Activated CD4-positive, CD25-positive, alpha-beta regulatory T cell treated with anti-CD3 and anti-CD28 coated beads, Interleukin-2, amount 50 U/mL, for 16 hours (primary cell): ENCODE measurements around the gene EYS.

Experiments
- DNase-seq: peaks from one replicate; pipeline ENCODE4 v3.0.0-alpha.2; 2020; ENCODE audit warnings: low read depth, low spot score

EYS gene

GRCh38 chr6:64622944-64623343 lies 1084.1 kb downstream of the EYS start:
- no peak for DNase-seq

- DNase-seq, result no peak
Measured at GRCh38 chr6:64602993-64603392, 1104.0 kb downstream of the EYS start.

GRCh38 chr6:64591676-64592036 lies 1115.4 kb downstream of the EYS start:
- DNase-seq, result no peak

GRCh38 chr6:64590965-64591675 lies 1115.9 kb downstream of the EYS start:
- DNase-seq, result no peak

GRCh38 chr6:64589961-64590360 lies 1117.1 kb downstream of the EYS start:
- DNase-seq, result no peak

- DNase-seq, result no peak
Measured at GRCh38 chr6:64580346-64580745, 1126.7 kb downstream of the EYS start.

- no peak for DNase-seq
Measured at GRCh38 chr6:64553249-64553786, 1153.7 kb downstream of the EYS start.

- no peak for DNase-seq
Measured at GRCh38 chr6:64547594-64548268, 1159.3 kb downstream of the EYS start.

GRCh38 chr6:64539917-64540316 lies 1167.1 kb downstream of the EYS start:
- DNase-seq, result no peak

GRCh38 chr6:64538722-64539121 lies 1168.3 kb downstream of the EYS start:
- no peak for DNase-seq

GRCh38 chr6:64527899-64528298 lies 1179.1 kb downstream of the EYS start:
- no peak for DNase-seq

- DNase-seq, result no peak
Measured at GRCh38 chr6:64522859-64523258, 1184.2 kb downstream of the EYS start.

- DNase-seq, result no peak
Measured at GRCh38 chr6:64520050-64520449, 1187.0 kb downstream of the EYS start.

- DNase-seq, result no peak
Measured at GRCh38 chr6:64516393-64516792, 1190.6 kb downstream of the EYS start.

- no peak for DNase-seq
Measured at GRCh38 chr6:64507661-64508060, 1199.4 kb downstream of the EYS start.

GRCh38 chr6:64505312-64505711 lies 1201.7 kb downstream of the EYS start:
- no peak for DNase-seq

GRCh38 chr6:64504503-64504902 lies 1202.5 kb downstream of the EYS start:
- no peak for DNase-seq

- no peak for DNase-seq
Measured at GRCh38 chr6:64502801-64503200, 1204.2 kb downstream of the EYS start.

GRCh38 chr6:64497634-64498033 lies 1209.4 kb downstream of the EYS start:
- DNase-seq, result no peak

GRCh38 chr6:64489763-64490162 lies 1217.3 kb downstream of the EYS start:
- no peak for DNase-seq

- no peak for DNase-seq
Measured at GRCh38 chr6:64486578-64487351, 1220.3 kb downstream of the EYS start.

- DNase-seq, result no peak
Measured at GRCh38 chr6:64483956-64484499, 1223.0 kb downstream of the EYS start.
